ENCODE data around the gene HTR3D.
A peak's percentile ranks its signal among the peaks of the same experiment; 100 is the strongest.

DNA sequence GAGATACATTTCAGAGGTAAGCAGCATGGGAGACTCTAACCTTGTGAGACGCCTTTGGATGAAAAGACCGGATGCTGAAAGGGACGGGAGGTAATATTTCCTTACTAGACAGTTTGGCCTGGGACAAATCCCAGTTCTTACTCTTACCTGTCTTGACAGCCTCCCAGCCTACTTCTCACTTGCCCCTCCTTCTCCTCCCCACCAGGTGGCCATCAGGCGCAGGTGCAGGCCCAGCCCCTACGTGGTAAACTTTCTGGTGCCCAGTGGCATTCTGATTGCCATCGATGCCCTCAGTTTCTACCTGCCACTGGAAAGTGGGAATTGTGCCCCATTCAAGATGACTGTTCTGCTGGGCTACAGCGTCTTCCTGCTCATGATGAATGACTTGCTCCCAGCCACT, 6.3 kb downstream of the HTR3D start:
- TF ChIP-seq POLR2AphosphoS5 (IDR thresholded peaks at IDR 0.05; ENCODE audit: low read depth): no peak
- TF ChIP-seq CTCF (conservative IDR thresholded peaks at IDR 0.05; ENCODE audit: low read depth in 2 of 2): peak; percentile 38 to 40
- no peak for TF ChIP-seq STAT1 (IDR thresholded peaks at IDR 0.05; ENCODE audit: unreplicated experiment)
- TF ChIP-seq EZH2 (IDR thresholded peaks at IDR 0.05; ENCODE audit: low read depth, unreplicated experiment): no peak
- TF ChIP-seq ETS1 (IDR thresholded peaks at IDR 0.05): no peak
- no peak for TF ChIP-seq CREB1 (CRISPR knock-in tag; IDR thresholded peaks at IDR 0.05; ENCODE audit: low read depth)
- no peak for TF ChIP-seq ZNF331 (CRISPR knock-in tag; IDR thresholded peaks at IDR 0.05; ENCODE audit: low read depth)
- no peak for TF ChIP-seq REST (IDR thresholded peaks at IDR 0.05; ENCODE audit: unreplicated experiment)
- no peak for TF ChIP-seq JUNB (IDR thresholded peaks at IDR 0.05; ENCODE audit: unreplicated experiment)
